HG03558 (cell line): ENCODE results near the gene USP13.

Experiments
- ATAC-seq: cut with Tn5 transposase; IDR thresholded peaks from one replicate; pipeline ENCODE4 v1.9.1; 2021; ENCODE audit warnings: moderate number of reproducible peaks; ENCODE audit not compliant: unreplicated experiment; ENCODE audit errors: extremely low read depth

The USP13 gene

DNA sequence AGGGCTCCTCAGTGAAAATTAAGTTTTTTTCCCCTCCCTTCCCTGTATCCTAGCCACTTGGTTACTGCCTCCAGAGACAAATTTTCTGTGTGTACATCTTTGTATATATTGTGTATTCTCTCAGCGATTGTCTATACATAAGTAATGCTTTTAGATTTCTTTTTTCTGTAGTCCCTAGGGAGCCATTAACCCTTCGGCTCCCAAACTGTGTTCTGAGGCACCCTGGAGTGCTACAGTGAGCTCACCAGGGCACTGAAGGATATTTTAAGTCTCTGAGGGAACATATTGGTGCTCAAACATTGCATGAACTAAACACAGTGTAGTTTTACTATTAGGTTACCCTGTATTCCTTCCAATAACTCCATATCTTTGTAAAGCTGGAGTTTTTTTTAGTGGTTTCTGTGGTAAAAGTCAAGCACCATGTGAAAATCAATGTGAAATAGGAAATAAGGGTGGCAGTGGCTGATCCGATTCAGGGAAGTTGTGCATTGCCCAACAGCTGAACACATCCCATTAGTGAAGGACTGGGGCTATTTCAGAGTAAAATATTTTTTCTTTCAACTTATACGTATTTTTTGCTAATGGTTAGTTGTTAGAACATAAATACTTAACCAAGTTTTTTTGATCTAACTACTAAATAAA is 43.0 kb downstream of the USP13 start:
- no peak for ATAC-seq

DNA sequence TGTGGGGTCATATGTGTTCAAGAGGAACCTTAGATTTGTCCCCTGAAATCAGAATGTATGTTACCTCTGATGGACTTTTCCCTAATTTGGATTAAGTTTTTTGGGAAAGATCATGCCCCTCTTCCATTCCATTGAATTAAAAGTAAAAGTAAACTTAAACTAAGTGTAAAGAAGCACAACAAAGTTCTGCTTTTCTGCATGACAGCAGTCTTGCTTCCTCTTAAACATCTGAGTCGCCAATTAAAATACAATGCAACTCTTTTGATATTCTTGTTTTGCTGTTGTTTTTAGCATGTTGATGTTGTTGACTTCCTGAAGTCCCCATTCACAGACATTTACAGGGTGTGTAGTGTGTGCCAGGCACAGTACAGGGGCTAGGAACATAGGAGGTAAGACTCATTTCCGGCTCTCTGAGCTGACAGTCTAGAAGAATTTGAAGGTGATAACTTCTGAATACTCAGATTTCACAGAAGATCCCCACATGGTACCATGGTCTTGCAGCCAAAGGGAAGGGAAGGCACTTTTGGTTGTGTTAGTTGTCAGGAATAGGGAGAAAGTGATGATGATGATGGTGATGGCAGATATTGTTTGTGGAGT is 45.0 kb downstream of the USP13 start:
- ATAC-seq, result no peak

- ATAC-seq, result no peak
Observed at GRCh38 chr3:179700716-179701115, 47.9 kb downstream of the USP13 start.

DNA sequence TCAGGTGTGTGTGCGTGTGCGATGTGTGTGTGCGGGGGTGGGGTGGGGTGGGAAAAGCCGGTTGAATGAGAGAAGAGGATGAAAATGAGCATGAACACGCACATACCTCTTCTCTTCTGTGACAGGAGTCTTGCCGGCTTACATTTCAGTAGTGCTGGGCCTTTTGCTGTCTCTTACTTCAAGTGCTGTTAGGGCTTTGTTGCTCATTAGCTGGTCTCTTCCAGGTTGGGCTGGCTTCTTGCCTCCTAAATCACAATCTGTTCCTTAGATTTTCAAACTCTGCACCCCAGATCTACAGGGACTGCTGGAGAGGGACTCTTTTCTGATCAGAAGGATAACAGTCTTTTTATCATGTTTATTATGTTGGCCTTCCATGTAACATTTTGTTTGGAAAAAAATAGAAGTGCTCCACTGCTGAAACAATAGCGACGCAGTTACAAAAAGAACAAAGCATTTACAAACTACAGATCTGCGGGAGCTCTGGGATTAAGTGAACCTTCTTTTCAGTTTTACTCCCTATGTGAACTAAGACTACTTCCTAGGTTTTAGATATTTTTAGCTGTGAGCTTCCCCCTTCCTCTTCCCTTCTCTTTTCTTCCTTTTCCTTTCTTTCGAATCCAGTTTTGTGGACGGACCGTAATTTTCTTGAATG is 48.5 kb downstream of the USP13 start:
- no peak for ATAC-seq

- ATAC-seq, result no peak
Observed at GRCh38 chr3:179702271-179702947, 49.6 kb downstream of the USP13 start.

GRCh38 chr3:179703816-179704215 is 51.0 kb downstream of the USP13 start:
- no peak for ATAC-seq

DNA sequence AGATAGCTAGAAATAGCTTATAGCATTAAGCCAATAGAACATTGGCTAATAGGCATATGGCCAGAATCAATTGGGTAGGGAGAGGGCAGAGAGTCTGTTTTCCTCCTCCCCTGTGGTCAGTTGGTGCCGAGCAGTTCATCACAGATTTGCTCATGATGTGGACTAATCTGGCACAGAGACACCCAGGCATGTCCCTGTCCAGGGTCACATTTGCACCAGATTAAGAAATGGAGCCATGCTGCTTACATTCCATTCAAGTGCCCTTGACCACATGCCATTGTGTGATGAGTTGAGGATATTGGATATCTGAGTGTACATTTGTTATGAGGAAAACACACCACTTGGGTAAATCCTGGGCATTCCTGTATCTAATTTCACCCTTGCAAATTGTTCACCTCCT is 53.4 kb downstream of the USP13 start:
- no peak for ATAC-seq

- ATAC-seq, result no peak
Observed at GRCh38 chr3:179710079-179710478, 57.2 kb downstream of the USP13 start.

DNA sequence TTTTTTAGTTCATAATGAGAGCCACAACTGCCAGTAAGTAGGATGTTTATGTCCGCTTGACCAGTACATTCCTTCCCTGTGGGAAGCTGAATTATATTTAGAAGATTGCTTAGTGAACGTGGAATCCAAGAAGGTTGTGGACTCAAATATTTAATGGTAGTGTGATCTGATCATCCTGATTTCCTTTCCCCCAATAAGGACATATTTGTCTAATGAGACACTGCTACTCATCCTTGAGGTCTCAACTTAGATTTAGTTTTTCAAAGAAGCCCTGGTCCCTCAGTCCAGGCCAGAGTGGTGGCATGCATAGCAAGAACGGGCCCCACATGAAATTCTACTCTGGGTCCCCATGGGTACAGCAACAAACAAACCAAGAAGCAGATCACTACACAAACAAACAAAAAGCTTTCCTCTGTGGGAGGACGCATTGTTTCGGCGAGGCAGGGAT is 60.8 kb downstream of the USP13 start:
- ATAC-seq, result no peak

GRCh38 chr3:179715582-179715981 is 62.7 kb downstream of the USP13 start:
- no peak for ATAC-seq

- ATAC-seq, result no peak
Observed at GRCh38 chr3:179716226-179716625, 63.4 kb downstream of the USP13 start.

GRCh38 chr3:179716811-179717210 is 64.0 kb downstream of the USP13 start:
- ATAC-seq, result no peak

DNA sequence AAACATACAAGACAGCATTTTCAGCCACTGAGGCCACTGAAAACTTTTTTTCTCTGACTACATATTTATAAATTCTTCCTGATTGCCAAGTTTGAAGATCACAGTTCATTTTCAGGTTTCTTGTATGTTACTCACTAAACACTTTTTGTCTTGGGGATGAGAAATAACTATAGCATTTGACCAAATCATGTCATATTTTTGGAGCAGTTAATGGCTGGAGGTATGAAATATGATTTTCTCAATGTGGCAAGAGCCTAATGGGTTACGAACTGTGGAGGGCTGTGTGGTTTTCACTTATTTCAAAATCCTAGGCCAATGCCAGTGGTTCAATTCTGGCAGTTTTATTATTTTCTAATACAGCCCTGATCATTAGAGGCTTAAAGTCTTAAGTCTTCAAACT is 64.4 kb downstream of the USP13 start:
- ATAC-seq, result no peak

GRCh38 chr3:179719048-179719734 is 66.4 kb downstream of the USP13 start:
- ATAC-seq, result no peak

GRCh38 chr3:179720196-179720595 is 67.4 kb downstream of the USP13 start:
- no peak for ATAC-seq

GRCh38 chr3:179723617-179724016 is 70.8 kb downstream of the USP13 start:
- ATAC-seq, result no peak

DNA sequence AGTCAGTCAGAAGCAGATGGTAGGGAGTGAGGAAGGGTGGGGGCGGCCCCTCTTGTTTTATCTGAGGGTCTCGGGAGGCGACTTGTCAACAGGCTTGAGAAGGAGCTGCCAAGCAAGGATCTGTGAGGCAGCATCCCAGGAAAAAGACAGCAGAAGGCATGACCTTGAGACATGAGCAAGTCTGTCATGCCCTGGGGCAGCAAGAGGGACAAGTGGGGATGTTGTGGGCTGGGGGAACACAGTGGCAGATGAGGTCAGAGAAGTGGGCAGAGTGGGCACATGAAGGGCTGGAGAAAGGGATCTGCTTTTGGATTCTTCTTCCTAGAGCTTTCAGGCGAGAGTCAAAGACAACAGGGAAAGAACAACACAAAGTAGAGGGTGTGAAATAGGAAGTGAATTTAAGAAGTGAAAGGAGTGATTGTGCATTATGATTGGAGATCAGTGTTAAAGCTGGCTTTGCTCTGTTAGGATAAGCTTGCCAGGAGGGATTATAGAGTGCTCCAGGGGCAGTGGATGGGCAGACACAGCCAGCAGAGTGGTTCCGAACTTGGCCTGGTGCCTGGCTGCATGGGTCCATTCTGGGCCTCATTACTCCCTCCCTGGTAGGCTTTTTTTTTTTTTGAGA is 73.3 kb downstream of the USP13 start:
- no peak for ATAC-seq

- no peak for ATAC-seq
Observed at GRCh38 chr3:179729086-179729485, 76.2 kb downstream of the USP13 start.

GRCh38 chr3:179729981-179730380 is 77.1 kb downstream of the USP13 start:
- ATAC-seq, result no peak

GRCh38 chr3:179730506-179730905 is 77.7 kb downstream of the USP13 start:
- no peak for ATAC-seq
